C4-2B (cell line): ENCODE data around the gene PDE4D.

ENCODE experiments used
- CTCF ChIP-seq: fragments of 450-650 bp; conservative IDR thresholded peaks from 2 replicates; pipeline ENCODE4 v1.5.1; 2017; ENCODE audit warnings: mild to moderate bottlenecking
- ZFX ChIP-seq: fragments of 450-650 bp; IDR thresholded peaks from 2 replicates; pipeline ENCODE4 v1.6.1; 2017

GRCh38 chr5:59745415-59745863 lies 148.1 kb downstream of the PDE4D start:
- TF ChIP-seq CTCF (no peak), ZFX (no peak)
